Astrocyte (in vitro differentiated cells and primary cell): ENCODE data around the gene STBD1.

Experiments
- CTCF ChIP-seq: IDR thresholded peaks from 2 replicates; pipeline ENCODE4 v1.5.1; 2011; ENCODE audit warnings: low read depth, mild to moderate bottlenecking, inconsistent platforms, low read length, moderate library complexity; ENCODE audit not compliant: insufficient read depth
- EZH2 ChIP-seq: IDR thresholded peaks from 2 replicates; pipeline ENCODE4 v1.6.1; 2012; ENCODE audit warnings: mild to moderate bottlenecking, low read length, inconsistent platforms; ENCODE audit not compliant: insufficient read depth

GRCh38 chr4:76326515-76326914 is 20.0 kb downstream of the STBD1 start:
- TF ChIP-seq CTCF (no peak), EZH2 (no peak)
